Activated T-cell treated with anti-CD3 and anti-CD28 coated beads for 48 hours (primary cell): ENCODE measurements around the gene DSCAML1.

Experiments used
- DNase-seq: peaks from one replicate; pipeline ENCODE4 v3.0.0-alpha.2; 2020; ENCODE audit warnings: low read depth

Gene DSCAML1

GRCh38 chr11:117583063-117583801 lies 213.8 kb downstream of the DSCAML1 start:
- DNase-seq = no peak

GRCh38 chr11:117582433-117582832 lies 214.6 kb downstream of the DSCAML1 start:
- no peak for DNase-seq

- DNase-seq = no peak
These were observed 216.2 kb downstream of the DSCAML1 start for GRCh38 chr11:117580866-117581265.

- no peak for DNase-seq
These were observed 217.9 kb downstream of the DSCAML1 start for GRCh38 chr11:117579161-117579560.

- DNase-seq = no peak
These were observed 221.2 kb downstream of the DSCAML1 start for GRCh38 chr11:117575856-117576255.

- no peak for DNase-seq
These were observed 222.5 kb downstream of the DSCAML1 start for GRCh38 chr11:117574551-117574950.

GRCh38 chr11:117573326-117573725 lies 223.7 kb downstream of the DSCAML1 start:
- no peak for DNase-seq

GRCh38 chr11:117572671-117573070 lies 224.3 kb downstream of the DSCAML1 start:
- no peak for DNase-seq

GRCh38 chr11:117572129-117572528 lies 224.9 kb downstream of the DSCAML1 start:
- no peak for DNase-seq

GRCh38 chr11:117570701-117571100 lies 226.3 kb downstream of the DSCAML1 start:
- no peak for DNase-seq

GRCh38 chr11:117569911-117570310 lies 227.1 kb downstream of the DSCAML1 start:
- no peak for DNase-seq

GRCh38 chr11:117565709-117566108 lies 231.3 kb downstream of the DSCAML1 start:
- no peak for DNase-seq

- no peak for DNase-seq
These were observed 232.7 kb downstream of the DSCAML1 start for GRCh38 chr11:117564321-117564720.

GRCh38 chr11:117563556-117563955 lies 233.5 kb downstream of the DSCAML1 start:
- DNase-seq = no peak

GRCh38 chr11:117562136-117562535 lies 234.9 kb downstream of the DSCAML1 start:
- DNase-seq = no peak

GRCh38 chr11:117560780-117561530 lies 236.1 kb downstream of the DSCAML1 start:
- no peak for DNase-seq

- no peak for DNase-seq
These were observed 237.3 kb downstream of the DSCAML1 start for GRCh38 chr11:117559698-117560097.

GRCh38 chr11:117557361-117557760 lies 239.7 kb downstream of the DSCAML1 start:
- DNase-seq = no peak

GRCh38 chr11:117554601-117555333 lies 242.2 kb downstream of the DSCAML1 start:
- DNase-seq = no peak

- no peak for DNase-seq
These were observed 244.4 kb downstream of the DSCAML1 start for GRCh38 chr11:117552626-117553025.

GRCh38 chr11:117551761-117552343 lies 245.2 kb downstream of the DSCAML1 start:
- no peak for DNase-seq

GRCh38 chr11:117550466-117550865 lies 246.6 kb downstream of the DSCAML1 start:
- no peak for DNase-seq
